ENCODE data around the gene CPN2. TPM values are rescaled to one million over a fixed set of nuclear protein-coding genes. Genes with fewer than 3 reads are reported as not detected.

The CPN2 gene
- total and polyA plus RNA-seq, 2 experiments from 2014 or later = 0.10 to 0.14 TPM

DNA sequence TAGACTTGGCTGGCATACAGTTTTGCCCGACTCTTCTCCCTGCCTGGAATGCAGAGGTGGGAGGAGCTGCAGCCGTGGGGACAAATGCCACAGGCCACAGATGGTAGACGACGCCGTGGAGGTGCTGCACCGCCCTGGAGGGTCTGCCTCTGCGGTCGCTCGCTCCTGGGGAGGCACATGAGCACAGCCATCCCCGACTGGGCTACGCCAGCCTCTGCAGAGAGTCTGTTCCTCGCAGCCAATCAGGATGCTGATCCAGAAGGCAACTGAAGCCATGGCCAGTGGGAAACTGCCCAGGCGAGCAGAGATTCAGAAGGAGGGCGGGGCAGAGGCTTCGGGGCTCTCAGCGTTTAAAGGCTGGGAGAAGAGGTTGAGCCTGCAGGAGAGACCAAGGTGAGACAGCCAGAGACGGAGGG is 30.3 kb upstream of the CPN2 start (continued):
- TF ChIP-seq EZH2phosphoT487 (IDR thresholded peaks at IDR 0.05; ENCODE audit: unreplicated experiment) (no peak), ZNF114 (CRISPR knock-in tag; IDR thresholded peaks at IDR 0.05) (no peak), JUNB (IDR thresholded peaks at IDR 0.05; ENCODE audit: unreplicated experiment) (no peak), CREB1 (CRISPR knock-in tag; IDR thresholded peaks at IDR 0.05; ENCODE audit: low read depth) (no peak), NANOG (IDR thresholded peaks at IDR 0.05; ENCODE audit: borderline replicate concordance) (no peak), ZNF331 (CRISPR knock-in tag; IDR thresholded peaks at IDR 0.05; ENCODE audit: low read depth) (no peak)
- TF ChIP-seq, protein P1, sequence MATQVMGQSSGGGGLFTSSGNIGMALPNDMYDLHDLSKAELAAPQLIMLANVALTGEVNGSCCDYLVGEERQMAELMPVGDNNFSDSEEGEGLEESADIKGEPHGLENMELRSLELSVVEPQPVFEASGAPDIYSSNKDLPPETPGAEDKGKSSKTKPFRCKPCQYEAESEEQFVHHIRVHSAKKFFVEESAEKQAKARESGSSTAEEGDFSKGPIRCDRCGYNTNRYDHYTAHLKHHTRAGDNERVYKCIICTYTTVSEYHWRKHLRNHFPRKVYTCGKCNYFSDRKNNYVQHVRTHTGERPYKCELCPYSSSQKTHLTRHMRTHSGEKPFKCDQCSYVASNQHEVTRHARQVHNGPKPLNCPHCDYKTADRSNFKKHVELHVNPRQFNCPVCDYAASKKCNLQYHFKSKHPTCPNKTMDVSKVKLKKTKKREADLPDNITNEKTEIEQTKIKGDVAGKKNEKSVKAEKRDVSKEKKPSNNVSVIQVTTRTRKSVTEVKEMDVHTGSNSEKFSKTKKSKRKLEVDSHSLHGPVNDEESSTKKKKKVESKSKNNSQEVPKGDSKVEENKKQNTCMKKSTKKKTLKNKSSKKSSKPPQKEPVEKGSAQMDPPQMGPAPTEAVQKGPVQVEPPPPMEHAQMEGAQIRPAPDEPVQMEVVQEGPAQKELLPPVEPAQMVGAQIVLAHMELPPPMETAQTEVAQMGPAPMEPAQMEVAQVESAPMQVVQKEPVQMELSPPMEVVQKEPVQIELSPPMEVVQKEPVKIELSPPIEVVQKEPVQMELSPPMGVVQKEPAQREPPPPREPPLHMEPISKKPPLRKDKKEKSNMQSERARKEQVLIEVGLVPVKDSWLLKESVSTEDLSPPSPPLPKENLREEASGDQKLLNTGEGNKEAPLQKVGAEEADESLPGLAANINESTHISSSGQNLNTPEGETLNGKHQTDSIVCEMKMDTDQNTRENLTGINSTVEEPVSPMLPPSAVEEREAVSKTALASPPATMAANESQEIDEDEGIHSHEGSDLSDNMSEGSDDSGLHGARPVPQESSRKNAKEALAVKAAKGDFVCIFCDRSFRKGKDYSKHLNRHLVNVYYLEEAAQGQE (IDR thresholded peaks at IDR 0.05; ENCODE audit: unreplicated experiment) = no peak

DNA sequence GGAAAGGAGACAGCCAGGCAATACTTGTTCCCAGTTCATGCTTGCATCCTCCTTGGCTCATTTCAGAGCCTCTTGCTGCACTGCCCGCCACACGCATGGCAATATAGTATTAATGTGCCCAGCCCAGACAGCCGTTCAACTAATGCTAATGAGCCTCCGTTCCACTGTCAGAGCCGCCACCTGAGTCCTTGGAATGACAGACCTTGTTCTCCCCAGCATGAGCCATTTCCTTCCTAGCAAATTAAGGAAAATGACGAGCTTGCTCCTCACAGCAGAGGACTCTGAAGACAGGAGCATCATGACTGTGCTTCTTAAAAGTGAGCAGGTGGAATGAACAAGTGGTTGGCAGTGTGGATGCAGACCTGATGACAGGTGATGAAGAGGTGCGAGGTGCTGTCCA is 29.2 kb upstream of the CPN2 start:
- Histone ChIP-seq H3F3A (replicated peaks; ENCODE audit: low read depth) (no peaks in the 10 kb centered on the region), H2AFZ (no peak overlapping the region; the same call in 1 of the 2 replicates), H3K27me3 (ENCODE audit: insufficient read depth) (no peaks in the 10 kb centered on the region), H3K9me2 (ENCODE audit: insufficient read depth) (no peaks in the 10 kb centered on the region), H3K36me3 (ENCODE audit: insufficient read depth) (no peaks in the 10 kb centered on the region), H3K27ac (ENCODE audit: low read depth) (no peak overlapping the region), H3K4me2 (no peak overlapping the region), H3K4me3 (no peak overlapping the region), H4K20me1 (replicated peaks; ENCODE audit: insufficient read depth) (no peaks in the 10 kb centered on the region), H3K79me2 (replicated peaks; ENCODE audit: insufficient read depth) (no peaks in the 10 kb centered on the region), H3K4me1 (ENCODE audit: insufficient read depth) (peaks cover 14% of the 10 kb centered on the region)
- Mint-ChIP-seq H3K27ac (no peak overlapping the region), H3K9me3 (no peaks in the 10 kb centered on the region), H3K27me3 (ENCODE audit: insufficient read depth, low read depth, poor library complexity) (peaks cover 14% of the 10 kb centered on the region), H3K4me1 (peaks cover 44% of the 10 kb centered on the region), H3K36me3 (ENCODE audit: low read depth) (no peaks in the 10 kb centered on the region), H3K4me3 (no peak overlapping the region)
- no peak for DNase-seq (ENCODE audit: low spot score)
- no peak for ATAC-seq
- TF ChIP-seq, protein P2, sequence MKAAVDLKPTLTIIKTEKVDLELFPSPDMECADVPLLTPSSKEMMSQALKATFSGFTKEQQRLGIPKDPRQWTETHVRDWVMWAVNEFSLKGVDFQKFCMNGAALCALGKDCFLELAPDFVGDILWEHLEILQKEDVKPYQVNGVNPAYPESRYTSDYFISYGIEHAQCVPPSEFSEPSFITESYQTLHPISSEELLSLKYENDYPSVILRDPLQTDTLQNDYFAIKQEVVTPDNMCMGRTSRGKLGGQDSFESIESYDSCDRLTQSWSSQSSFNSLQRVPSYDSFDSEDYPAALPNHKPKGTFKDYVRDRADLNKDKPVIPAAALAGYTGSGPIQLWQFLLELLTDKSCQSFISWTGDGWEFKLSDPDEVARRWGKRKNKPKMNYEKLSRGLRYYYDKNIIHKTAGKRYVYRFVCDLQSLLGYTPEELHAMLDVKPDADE (IDR thresholded peaks at IDR 0.05) = no peak
- TF ChIP-seq CREB1 (CRISPR knock-in tag; IDR thresholded peaks at IDR 0.05; ENCODE audit: low read depth) (no peak), NANOG (IDR thresholded peaks at IDR 0.05; ENCODE audit: borderline replicate concordance) (no peak), ZNF331 (CRISPR knock-in tag; IDR thresholded peaks at IDR 0.05; ENCODE audit: low read depth) (no peak), STAT1 (IDR thresholded peaks at IDR 0.05; ENCODE audit: unreplicated experiment) (no peak), ZNF114 (CRISPR knock-in tag; IDR thresholded peaks at IDR 0.05) (no peak), EZH2 (IDR thresholded peaks at IDR 0.05; ENCODE audit: low read depth, unreplicated experiment) (no peak)
- TF ChIP-seq, protein P3, sequence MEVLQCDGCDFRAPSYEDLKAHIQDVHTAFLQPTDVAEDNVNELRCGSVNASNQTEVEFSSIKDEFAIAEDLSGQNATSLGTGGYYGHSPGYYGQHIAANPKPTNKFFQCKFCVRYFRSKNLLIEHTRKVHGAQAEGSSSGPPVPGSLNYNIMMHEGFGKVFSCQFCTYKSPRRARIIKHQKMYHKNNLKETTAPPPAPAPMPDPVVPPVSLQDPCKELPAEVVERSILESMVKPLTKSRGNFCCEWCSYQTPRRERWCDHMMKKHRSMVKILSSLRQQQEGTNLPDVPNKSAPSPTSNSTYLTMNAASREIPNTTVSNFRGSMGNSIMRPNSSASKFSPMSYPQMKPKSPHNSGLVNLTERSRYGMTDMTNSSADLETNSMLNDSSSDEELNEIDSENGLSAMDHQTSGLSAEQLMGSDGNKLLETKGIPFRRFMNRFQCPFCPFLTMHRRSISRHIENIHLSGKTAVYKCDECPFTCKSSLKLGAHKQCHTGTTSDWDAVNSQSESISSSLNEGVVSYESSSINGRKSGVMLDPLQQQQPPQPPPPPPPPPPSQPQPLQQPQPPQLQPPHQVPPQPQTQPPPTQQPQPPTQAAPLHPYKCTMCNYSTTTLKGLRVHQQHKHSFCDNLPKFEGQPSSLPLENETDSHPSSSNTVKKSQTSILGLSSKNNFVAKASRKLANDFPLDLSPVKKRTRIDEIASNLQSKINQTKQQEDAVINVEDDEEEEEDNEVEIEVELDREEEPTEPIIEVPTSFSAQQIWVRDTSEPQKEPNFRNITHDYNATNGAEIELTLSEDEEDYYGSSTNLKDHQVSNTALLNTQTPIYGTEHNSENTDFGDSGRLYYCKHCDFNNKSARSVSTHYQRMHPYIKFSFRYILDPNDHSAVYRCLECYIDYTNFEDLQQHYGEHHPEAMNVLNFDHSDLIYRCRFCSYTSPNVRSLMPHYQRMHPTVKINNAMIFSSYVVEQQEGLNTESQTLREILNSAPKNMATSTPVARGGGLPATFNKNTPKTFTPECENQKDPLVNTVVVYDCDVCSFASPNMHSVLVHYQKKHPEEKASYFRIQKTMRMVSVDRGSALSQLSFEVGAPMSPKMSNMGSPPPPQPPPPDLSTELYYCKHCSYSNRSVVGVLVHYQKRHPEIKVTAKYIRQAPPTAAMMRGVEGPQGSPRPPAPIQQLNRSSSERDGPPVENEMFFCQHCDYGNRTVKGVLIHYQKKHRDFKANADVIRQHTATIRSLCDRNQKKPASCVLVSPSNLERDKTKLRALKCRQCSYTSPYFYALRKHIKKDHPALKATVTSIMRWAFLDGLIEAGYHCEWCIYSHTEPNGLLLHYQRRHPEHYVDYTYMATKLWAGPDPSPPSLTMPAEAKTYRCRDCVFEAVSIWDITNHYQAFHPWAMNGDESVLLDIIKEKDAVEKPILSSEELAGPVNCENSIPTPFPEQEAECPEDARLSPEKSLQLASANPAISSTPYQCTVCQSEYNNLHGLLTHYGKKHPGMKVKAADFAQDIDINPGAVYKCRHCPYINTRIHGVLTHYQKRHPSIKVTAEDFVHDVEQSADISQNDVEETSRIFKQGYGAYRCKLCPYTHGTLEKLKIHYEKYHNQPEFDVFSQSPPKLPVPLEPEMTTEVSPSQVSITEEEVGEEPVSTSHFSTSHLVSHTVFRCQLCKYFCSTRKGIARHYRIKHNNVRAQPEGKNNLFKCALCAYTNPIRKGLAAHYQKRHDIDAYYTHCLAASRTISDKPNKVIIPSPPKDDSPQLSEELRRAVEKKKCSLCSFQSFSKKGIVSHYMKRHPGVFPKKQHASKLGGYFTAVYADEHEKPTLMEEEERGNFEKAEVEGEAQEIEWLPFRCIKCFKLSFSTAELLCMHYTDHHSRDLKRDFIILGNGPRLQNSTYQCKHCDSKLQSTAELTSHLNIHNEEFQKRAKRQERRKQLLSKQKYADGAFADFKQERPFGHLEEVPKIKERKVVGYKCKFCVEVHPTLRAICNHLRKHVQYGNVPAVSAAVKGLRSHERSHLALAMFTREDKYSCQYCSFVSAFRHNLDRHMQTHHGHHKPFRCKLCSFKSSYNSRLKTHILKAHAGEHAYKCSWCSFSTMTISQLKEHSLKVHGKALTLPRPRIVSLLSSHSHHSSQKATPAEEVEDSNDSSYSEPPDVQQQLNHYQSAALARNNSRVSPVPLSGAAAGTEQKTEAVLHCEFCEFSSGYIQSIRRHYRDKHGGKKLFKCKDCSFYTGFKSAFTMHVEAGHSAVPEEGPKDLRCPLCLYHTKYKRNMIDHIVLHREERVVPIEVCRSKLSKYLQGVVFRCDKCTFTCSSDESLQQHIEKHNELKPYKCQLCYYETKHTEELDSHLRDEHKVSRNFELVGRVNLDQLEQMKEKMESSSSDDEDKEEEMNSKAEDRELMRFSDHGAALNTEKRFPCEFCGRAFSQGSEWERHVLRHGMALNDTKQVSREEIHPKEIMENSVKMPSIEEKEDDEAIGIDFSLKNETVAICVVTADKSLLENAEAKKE (CRISPR knock-in tag; IDR thresholded peaks at IDR 0.05) = no peak

All from GM23338 (cell line).